ENCODE results near the gene KCNIP3. TPM values are rescaled to one million over a fixed set of nuclear protein-coding genes. Genes with fewer than 3 reads are reported as not detected.

The KCNIP3 gene
- total RNA-seq, 1 donor from 2014 or later = 0.64 TPM

DNA sequence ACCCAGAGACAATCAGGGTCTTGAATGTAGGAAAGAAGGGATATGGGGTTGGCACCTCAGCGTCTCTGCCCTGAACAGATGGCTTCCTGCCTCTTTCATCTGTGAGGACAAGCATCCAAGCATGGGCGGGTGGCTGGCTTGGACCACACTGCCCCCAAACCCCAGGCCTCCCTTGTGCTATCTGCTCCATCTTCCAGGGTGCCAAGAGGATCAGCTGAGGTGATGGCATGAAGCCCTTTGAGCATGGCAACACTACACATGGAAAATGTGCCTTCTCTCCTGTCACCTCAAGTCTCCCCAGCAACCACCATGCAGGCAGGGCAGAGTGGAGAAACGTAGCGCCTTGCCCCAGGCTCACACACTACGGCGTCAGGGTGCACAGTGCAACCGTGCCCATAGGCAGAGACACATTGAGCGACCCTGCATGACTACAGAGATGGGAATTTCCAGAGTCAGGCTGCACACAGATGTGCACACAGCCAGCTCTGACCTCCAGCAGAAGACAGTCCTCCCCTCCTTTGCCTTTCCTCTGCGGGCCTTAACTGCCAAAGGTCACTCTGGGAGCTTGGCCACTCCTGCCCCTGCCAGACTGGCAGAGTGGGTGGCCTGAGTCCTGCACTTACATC, 1.5 kb downstream of the KCNIP3 start:
- Histone ChIP-seq H3K4me2 (no peak overlapping the region), H2AFZ (replicated peaks) (no peak overlapping the region), H4K20me1 (ENCODE audit: low read depth) (no peaks in the 10 kb centered on the region), H3K9ac (no peak overlapping the region), H3K4me1 (no peaks in the 10 kb centered on the region), H3K9me3 (ENCODE audit: low read depth) (no peaks in the 10 kb centered on the region), H3K36me3 (no peaks in the 10 kb centered on the region), H3F3A (ENCODE audit: low read depth) (no peaks in the 10 kb centered on the region), H3K27ac (no peak overlapping the region), H3K79me2 (ENCODE audit: low read depth) (no peaks in the 10 kb centered on the region), H3K27me3 (no peaks in the 10 kb centered on the region), H3K4me3 (no peak overlapping the region)
- Mint-ChIP-seq H3K27me3 (ENCODE audit: insufficient read depth, low read depth) (peaks cover 8% of the 10 kb centered on the region), H3K36me3 (no peaks in the 10 kb centered on the region), H3K27ac (no peak overlapping the region), H3K4me3 (no peak overlapping the region), H3K4me1 (peaks cover 25% of the 10 kb centered on the region), H3K9me3 (no peaks in the 10 kb centered on the region)
- no peak for TF ChIP-seq EZH2phosphoT487 (IDR thresholded peaks at IDR 0.05)
- TF ChIP-seq, protein P1, sequence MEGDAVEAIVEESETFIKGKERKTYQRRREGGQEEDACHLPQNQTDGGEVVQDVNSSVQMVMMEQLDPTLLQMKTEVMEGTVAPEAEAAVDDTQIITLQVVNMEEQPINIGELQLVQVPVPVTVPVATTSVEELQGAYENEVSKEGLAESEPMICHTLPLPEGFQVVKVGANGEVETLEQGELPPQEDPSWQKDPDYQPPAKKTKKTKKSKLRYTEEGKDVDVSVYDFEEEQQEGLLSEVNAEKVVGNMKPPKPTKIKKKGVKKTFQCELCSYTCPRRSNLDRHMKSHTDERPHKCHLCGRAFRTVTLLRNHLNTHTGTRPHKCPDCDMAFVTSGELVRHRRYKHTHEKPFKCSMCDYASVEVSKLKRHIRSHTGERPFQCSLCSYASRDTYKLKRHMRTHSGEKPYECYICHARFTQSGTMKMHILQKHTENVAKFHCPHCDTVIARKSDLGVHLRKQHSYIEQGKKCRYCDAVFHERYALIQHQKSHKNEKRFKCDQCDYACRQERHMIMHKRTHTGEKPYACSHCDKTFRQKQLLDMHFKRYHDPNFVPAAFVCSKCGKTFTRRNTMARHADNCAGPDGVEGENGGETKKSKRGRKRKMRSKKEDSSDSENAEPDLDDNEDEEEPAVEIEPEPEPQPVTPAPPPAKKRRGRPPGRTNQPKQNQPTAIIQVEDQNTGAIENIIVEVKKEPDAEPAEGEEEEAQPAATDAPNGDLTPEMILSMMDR (IDR thresholded peaks at IDR 0.05) = no peak
- no peak for TF ChIP-seq EZH2 (IDR thresholded peaks at IDR 0.05)
- DNase-seq (ENCODE audit: low spot score) = no peak

- Histone ChIP-seq H3K4me2 (no peak overlapping the region), H3K4me1 (no peaks in the 10 kb centered on the region), H3K27me3 (no peaks in the 10 kb centered on the region), H3K36me3 (no peaks in the 10 kb centered on the region), H4K20me1 (ENCODE audit: low read depth) (no peaks in the 10 kb centered on the region), H3K27ac (no peak overlapping the region), H3K9ac (no peak overlapping the region), H3K79me2 (ENCODE audit: low read depth) (no peaks in the 10 kb centered on the region), H3K9me3 (ENCODE audit: low read depth) (no peaks in the 10 kb centered on the region), H2AFZ (replicated peaks) (no peak overlapping the region), H3F3A (ENCODE audit: low read depth) (no peaks in the 10 kb centered on the region), H3K4me3 (no peak overlapping the region)
- Mint-ChIP-seq H3K9me3 (no peaks in the 10 kb centered on the region), H3K27ac (no peak overlapping the region), H3K4me1 (peaks cover 25% of the 10 kb centered on the region), H3K27me3 (ENCODE audit: insufficient read depth, low read depth) (peaks cover 5% of the 10 kb centered on the region), H3K36me3 (no peaks in the 10 kb centered on the region), H3K4me3 (no peak overlapping the region)
- no peak for DNase-seq (ENCODE audit: low spot score)
- TF ChIP-seq, protein P1 (IDR thresholded peaks at IDR 0.05) = no peak
- no peak for TF ChIP-seq EZH2 (IDR thresholded peaks at IDR 0.05)
- no peak for TF ChIP-seq EZH2phosphoT487 (IDR thresholded peaks at IDR 0.05)
These were observed 2.8 kb downstream of the KCNIP3 start for GRCh38 chr2:95299961-95300360.

- H3K79me2 ChIP-seq (ENCODE audit: low read depth) = no peaks in the 10 kb centered on the region
- H4K20me1 ChIP-seq (ENCODE audit: low read depth) = no peaks in the 10 kb centered on the region
- H3F3A ChIP-seq (ENCODE audit: low read depth) = no peaks in the 10 kb centered on the region
- TF ChIP-seq EZH2phosphoT487 (IDR thresholded peaks at IDR 0.05) = no peak
- TF ChIP-seq EZH2 (IDR thresholded peaks at IDR 0.05) = no peak
- TF ChIP-seq, protein P1 (IDR thresholded peaks at IDR 0.05) = no peak
- Mint-ChIP-seq H3K27me3 (ENCODE audit: insufficient read depth, low read depth) (peaks cover 5% of the 10 kb centered on the region), H3K9me3 (no peaks in the 10 kb centered on the region), H3K36me3 (no peaks in the 10 kb centered on the region), H3K27ac (no peak overlapping the region), H3K4me1 (peaks cover 25% of the 10 kb centered on the region), H3K4me3 (no peak overlapping the region)
- H3K9ac ChIP-seq = no peak overlapping the region
- H3K9me3 ChIP-seq (ENCODE audit: low read depth) = no peaks in the 10 kb centered on the region
- H3K36me3 ChIP-seq = no peaks in the 10 kb centered on the region
- H3K27me3 ChIP-seq = no peaks in the 10 kb centered on the region
- no peak overlapping the region for H2AFZ ChIP-seq (replicated peaks)
- no peak overlapping the region for H3K27ac ChIP-seq
- no peak for DNase-seq (ENCODE audit: low spot score)
- H3K4me1 ChIP-seq = no peaks in the 10 kb centered on the region
- H3K4me3 ChIP-seq = no peak overlapping the region
- H3K4me2 ChIP-seq = no peak overlapping the region
These were observed 3.3 kb downstream of the KCNIP3 start for GRCh38 chr2:95300450-95300849.

Measured in neural progenitor cell (in vitro differentiated cells).